Measurements from ENCODE around the gene TMEM212.
A peak's percentile ranks its signal among the peaks of the same experiment; 100 is the strongest.

Gene TMEM212

GRCh38 chr3:171807806-171808205 lies 35.3 kb upstream of the TMEM212 start:
- DNase-seq (ENCODE audit: insufficient read length, low spot score) (no peak), FAIRE-seq (no peak)
- no peak for TF ChIP-seq CTCF (IDR thresholded peaks at IDR 0.05; ENCODE audit: insufficient read depth, missing control alignments)

DNA sequence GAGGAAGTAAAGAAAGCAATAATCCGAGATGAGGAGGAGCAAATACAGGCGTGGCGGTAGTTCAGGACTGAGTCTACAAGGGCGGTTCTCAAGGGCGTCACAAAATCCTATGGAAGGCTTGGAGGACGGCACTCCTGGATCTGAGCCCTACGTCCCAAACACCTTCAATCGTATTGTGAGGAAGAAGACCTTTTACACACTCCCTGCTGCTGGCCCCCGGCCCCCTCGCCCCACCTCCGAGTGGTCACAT lies 33.6 kb upstream of the TMEM212 start:
- FAIRE-seq (no peak), DNase-seq (ENCODE audit: insufficient read length, low spot score) (no peak)
- no peak for TF ChIP-seq CTCF (IDR thresholded peaks at IDR 0.05; ENCODE audit: insufficient read depth, missing control alignments)

DNA sequence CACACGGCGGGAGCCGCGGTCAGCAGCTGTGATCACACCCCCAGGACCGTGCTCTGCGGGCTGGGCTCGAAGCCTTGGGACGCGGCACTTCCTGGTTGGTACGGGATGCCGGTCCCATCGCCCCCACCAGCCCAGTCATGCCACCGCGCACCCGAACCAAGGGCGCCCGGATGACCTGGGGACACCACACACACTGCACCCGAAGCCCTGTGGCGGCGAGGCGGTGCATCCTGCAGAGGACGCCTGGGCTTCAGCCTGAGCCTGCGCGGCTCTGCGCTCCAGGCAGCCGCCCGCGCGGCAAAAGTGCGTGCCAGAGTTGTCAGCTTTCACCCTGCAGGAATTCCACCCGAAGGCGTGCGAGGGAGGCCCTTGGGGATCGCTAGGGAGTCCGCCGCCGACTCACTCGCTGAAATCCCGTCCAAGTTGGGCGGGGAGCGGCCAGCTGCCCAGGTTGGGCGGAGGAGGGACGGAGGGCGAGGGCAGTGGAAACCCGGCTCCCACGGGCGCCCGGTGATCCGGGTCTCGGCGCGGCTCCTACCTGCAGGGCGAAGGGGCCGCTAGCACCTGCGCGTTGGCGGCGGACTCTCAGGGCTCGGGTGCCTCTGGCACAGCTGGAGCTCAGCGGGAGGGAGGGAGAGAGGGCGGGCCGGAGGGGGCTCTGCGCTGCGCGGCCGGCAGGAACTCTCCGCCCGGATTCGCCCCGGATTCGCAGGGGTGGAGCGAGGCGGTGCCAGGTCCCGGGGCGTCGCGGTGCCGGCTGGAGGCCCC lies 33.1 kb upstream of the TMEM212 start, which contains the start of gene PLD1:
PLD1 (minus strand) TSS at position 623 of the 768 bp plus-strand sequence. CDS start 72,432 bp downstream, outside the sequence.
- no peak for FAIRE-seq
- TF ChIP-seq CTCF (IDR thresholded peaks at IDR 0.05; ENCODE audit: insufficient read depth, missing control alignments), result no peak
- peak; percentile 55 for DNase-seq (ENCODE audit: insufficient read length, low spot score)

- no peak for DNase-seq (ENCODE audit: insufficient read length, low spot score)
- FAIRE-seq, result no peak
- TF ChIP-seq CTCF (IDR thresholded peaks at IDR 0.05; ENCODE audit: insufficient read depth, missing control alignments), result no peak
Observed at GRCh38 chr3:171810629-171811294, 32.4 kb upstream of the TMEM212 start.

DNA sequence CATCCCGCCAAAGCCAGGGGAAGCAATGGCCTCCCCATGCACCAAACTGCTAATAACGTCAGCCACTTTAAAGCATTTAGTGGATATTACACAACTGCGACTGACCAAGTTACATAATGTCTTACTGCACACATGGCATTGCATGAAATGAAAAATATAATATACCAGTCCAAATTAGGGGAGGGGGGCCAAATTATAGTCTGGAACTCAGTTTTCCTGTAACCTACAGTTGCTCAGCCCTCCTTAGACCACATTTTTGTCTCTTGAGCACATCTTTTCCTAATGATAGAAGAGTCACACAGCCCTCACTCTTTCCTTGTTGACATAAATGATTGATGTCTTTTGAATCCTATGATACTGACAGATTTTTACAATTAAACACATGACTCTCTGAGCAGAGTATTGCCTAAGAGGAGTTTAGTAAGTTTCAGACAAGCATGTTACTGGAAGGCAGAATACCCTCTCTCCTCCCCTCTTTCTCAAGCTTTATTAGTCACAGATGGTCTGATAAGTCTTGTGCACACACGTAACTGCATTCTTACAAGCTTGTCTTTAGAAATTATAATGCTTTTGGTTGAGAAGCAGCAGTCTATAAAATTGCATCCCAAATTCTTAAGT lies 31.7 kb upstream of the TMEM212 start:
- TF ChIP-seq CTCF (IDR thresholded peaks at IDR 0.05; ENCODE audit: insufficient read depth, missing control alignments), result no peak
- no peak for FAIRE-seq
- DNase-seq (ENCODE audit: insufficient read length, low spot score), result no peak

DNA sequence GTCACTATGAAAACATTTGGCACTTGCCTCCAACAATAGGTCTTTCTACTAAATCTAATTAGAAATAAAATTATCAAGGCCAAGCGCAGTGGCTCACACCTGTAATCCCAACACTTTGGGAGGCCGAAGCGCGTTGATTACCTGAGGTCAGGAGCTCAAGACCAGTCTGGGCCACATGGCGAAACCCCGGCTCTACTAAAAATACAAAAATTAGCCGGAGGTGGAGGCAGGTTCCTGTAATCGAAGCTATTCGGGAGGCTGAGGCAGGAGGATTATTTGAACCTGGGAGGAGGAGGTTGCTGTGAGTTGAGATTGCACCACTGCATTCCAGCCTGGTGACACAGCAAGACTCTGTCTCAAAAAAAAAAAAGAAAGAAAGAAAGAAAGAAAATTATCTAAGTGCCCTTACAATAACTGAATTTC lies 31.2 kb upstream of the TMEM212 start:
- TF ChIP-seq CTCF (IDR thresholded peaks at IDR 0.05; ENCODE audit: insufficient read depth, missing control alignments), result no peak
- FAIRE-seq, result no peak
- DNase-seq (ENCODE audit: insufficient read length, low spot score), result no peak

- FAIRE-seq (no peak), DNase-seq (ENCODE audit: insufficient read length, low spot score) (no peak)
- TF ChIP-seq CTCF (IDR thresholded peaks at IDR 0.05; ENCODE audit: insufficient read depth, missing control alignments), result no peak
Observed at GRCh38 chr3:171812811-171813210, 30.3 kb upstream of the TMEM212 start.

Measured in D721Med (cell line).